AG04450 (cell line): Measurements from ENCODE around the gene SLIT3. TPM values are rescaled to one million over a fixed set of nuclear protein-coding genes. Genes with fewer than 3 reads are reported as not detected.

Source experiments
- CTCF ChIA-PET: fragments of 300-600, 350-600 bp; formaldehyde crosslinking; extraction: SDS; loops from one replicate; lab custom pipeline; 2022; ENCODE audit warnings: antibody characterized with exemption, inconsistent platforms; lab: Charles Lee
- POLR2A ChIA-PET: fragments of 350-600 bp; formaldehyde crosslinking; extraction: SDS; loops from one replicate; lab custom pipeline; 2021; ENCODE audit warnings: antibody characterized with exemption, inconsistent platforms; lab: Yijun Ruan, JAX
- DNase-seq: peaks from one replicate; pipeline ENCODE4 v3.0.0-alpha.2; 2011; ENCODE audit warnings: low read depth, low spot score
- H3K27ac ChIP-seq: one replicate; pipeline ENCODE4 v1.5.1; 2012; ENCODE audit warnings: low read depth, low read length, control low read depth
- H3K27me3 ChIP-seq: one replicate; pipeline ENCODE4 v1.6.0; 2012; ENCODE audit warnings: low read length; ENCODE audit not compliant: control insufficient read depth, insufficient read depth
- H3K4me3 ChIP-seq: 2 replicates; pipeline ENCODE4 v1.5.1; 2011; ENCODE audit warnings: mild to moderate bottlenecking, low read depth, low read length, control low read depth
- H3K9me3 ChIP-seq: 2 replicates; pipeline ENCODE4 v1.5.1; 2012; ENCODE audit warnings: low read length; ENCODE audit not compliant: control insufficient read depth, insufficient read depth
- polyA plus RNA-seq: library from polyadenylated mRNA; depleted of rRNA; stranded (reverse); fragments of >200 nt; gene quantifications from 2 replicates; pipeline ENCODE4 v1.2.3, GENCODE V29; 2011
- TF ChIP-seq, protein P1 (sequence below): IDR thresholded peaks from 2 replicates; pipeline ENCODE4 v1.5.1; 2011; ENCODE audit warnings: low read depth, low read length, control low read depth, inconsistent platforms

The SLIT3 gene
- polyA plus RNA-seq, 1 experiment, result 0.26 TPM

DNA sequence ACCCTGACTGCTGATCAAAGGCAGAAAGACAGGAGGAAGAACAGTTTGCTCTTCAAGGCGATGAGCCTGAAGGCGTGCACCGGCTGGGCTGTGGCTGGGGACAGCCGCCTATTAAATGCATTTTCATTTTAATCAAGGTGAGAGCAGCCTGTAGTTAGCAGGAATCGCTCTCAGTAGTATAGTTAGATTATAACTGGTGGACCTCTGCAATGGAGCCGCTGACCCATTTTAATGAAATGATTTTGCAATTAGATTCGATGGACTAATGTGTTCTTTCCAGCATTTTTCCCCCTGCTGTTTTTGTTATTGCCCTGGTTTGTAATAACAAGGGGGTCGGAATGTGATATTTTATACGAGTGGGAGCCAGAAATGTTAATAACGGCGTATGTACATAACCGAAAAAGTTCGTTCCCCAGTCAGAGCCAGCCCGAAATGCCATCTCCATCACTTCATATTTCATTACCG is 535.8 kb downstream of the SLIT3 start:
- DNase-seq, result no peak
- TF ChIP-seq, protein P1, sequence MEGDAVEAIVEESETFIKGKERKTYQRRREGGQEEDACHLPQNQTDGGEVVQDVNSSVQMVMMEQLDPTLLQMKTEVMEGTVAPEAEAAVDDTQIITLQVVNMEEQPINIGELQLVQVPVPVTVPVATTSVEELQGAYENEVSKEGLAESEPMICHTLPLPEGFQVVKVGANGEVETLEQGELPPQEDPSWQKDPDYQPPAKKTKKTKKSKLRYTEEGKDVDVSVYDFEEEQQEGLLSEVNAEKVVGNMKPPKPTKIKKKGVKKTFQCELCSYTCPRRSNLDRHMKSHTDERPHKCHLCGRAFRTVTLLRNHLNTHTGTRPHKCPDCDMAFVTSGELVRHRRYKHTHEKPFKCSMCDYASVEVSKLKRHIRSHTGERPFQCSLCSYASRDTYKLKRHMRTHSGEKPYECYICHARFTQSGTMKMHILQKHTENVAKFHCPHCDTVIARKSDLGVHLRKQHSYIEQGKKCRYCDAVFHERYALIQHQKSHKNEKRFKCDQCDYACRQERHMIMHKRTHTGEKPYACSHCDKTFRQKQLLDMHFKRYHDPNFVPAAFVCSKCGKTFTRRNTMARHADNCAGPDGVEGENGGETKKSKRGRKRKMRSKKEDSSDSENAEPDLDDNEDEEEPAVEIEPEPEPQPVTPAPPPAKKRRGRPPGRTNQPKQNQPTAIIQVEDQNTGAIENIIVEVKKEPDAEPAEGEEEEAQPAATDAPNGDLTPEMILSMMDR, result no peak
- no peak overlapping the region for H3K27ac ChIP-seq
- CTCF ChIA-PET, result no interaction called here
- POLR2A ChIA-PET, result interaction anchor here (0.6 kb wide), 1 partner anchor 18 kb away, joined by 3 read pairs; no protein-coding TSS in a partner anchor
- H3K9me3 ChIP-seq, result no peaks in the 10 kb centered on the region
- no peak overlapping the region for H3K4me3 ChIP-seq
- H3K27me3 ChIP-seq, result peaks cover 5% of the 10 kb centered on the region

DNA sequence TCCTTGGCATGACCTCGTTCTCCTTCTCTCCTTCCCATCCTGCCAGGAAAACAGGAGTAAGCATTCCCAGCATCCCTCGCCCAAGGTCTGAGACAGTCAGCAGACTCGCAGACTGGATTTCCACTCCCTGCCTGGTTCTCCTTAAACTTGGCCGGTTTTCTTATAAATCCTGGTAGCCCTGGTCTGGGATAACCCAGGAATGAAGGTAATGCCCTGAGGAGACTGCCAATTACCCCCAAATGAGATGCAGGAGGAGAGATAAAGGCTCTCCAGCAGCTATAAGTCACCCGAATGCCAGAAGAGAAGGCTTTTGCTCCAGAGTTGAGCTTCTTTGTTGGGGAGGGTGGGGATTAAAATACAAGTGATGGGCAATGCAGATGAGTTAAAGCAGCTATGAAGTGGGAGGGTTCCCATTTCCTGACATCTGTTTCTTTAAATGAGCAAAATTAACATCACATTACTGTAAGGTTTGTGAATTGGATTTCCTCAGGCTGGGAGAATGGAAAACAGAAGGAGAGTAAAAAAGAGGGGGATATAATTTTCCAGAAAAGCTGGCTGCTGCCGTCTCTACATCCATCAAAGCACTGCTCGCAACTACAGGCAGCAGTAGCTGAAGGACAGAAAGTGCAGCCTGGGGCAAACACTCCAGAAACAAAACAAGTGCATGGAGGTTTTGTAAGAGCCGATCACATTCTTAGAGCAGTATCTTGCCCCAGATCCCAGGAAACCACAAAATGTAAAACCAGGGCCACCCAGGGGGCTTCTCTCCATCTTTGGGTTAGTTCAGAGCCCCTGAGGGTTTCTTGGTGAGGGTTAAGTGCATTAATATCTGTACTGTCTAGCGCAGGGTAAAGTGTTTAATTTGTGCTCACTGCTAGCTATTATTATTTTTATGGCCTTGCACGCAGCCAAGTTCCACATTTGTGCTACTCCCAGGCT is 544.2 kb downstream of the SLIT3 start:
- no peak for DNase-seq
- ChIA-PET CTCF (no interaction called here), POLR2A (no interaction called here)
- H3K4me3 ChIP-seq, result no peak overlapping the region
- H3K9me3 ChIP-seq, result no peaks in the 10 kb centered on the region
- H3K27me3 ChIP-seq, result peaks cover 4% of the 10 kb centered on the region
- TF ChIP-seq, protein P1, result no peak
- H3K27ac ChIP-seq, result no peak overlapping the region

DNA sequence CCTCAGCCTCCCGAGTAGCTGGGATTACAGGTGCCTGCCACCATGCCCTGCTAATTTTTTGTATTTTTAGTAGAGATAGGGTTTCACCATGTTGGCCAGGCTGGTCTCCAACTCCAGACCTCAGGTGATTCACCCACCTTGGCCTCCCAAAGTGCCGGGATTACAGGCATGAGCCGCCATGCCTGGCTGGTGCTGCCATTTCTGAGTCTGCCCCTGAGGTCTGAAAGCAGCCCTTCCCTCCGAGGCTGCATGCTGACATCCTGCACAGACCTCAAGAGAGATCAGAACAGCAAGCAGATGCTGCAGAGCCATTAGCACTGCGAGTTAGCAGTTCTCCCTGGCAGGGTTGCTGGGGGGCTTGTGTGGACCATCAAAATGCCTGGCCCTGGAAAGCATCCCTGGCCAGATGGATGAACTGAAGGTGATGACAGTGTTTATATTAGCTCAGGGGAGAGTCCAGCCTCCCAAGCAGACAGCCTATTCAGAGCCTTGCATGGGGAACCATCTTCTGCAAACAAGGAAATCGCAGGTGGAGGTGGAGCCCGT is 545.3 kb downstream of the SLIT3 start:
- no peaks in the 10 kb centered on the region for H3K9me3 ChIP-seq
- no peak overlapping the region for H3K4me3 ChIP-seq
- TF ChIP-seq, protein P1, result no peak
- H3K27me3 ChIP-seq, result peaks cover 4% of the 10 kb centered on the region
- ChIA-PET POLR2A (no interaction called here), CTCF (no interaction called here)
- H3K27ac ChIP-seq, result no peak overlapping the region
- no peak for DNase-seq

DNA sequence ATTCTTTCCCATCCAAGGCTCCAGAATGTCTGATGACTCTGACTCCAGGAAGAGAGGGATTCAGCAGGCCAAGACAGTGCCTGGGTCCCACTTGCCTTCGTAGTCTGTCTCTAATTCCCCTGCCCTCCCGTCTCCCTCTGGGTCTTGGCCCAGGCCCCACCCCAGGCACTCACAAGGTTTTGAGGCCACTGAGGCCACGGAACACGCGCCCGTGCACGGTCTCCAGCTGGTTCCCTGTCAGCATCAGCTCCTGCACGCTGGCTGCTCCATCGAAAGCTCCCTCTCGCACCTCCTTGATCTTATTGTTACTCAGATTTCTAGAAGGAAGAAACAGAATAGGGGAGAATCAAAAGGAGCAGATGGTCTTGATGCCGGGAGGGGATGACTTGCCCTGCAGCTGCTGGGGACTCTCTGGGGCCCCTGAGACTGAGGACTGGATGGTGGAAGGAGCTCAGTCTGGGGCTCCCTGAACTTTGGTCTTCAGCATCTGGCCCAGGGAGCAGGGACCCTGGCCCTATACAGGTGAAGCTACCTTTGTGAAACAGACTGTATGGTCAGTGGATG is 547.2 kb downstream of the SLIT3 start:
- Histone ChIP-seq H3K9me3 (no peaks in the 10 kb centered on the region), H3K27ac (no peak overlapping the region), H3K4me3 (no peak overlapping the region), H3K27me3 (peaks cover 4% of the 10 kb centered on the region)
- ChIA-PET CTCF (no interaction called here), POLR2A (no interaction called here)
- DNase-seq, result no peak
- TF ChIP-seq, protein P1, result no peak
